CD4-positive, alpha-beta T cell treated with Interleukin-15 for 1 hour (primary cell): ENCODE data around the gene PDZD11.
"Not testable (repeated sequence)": the region's sequence is repeated elsewhere in the genome, so short reads cannot be mapped to it uniquely, and the experiment has no call there.

Experiments used
- DNase-seq: peaks from one replicate; pipeline ENCODE4 v3.0.0-alpha.2; 2020

PDZD11 gene

DNA sequence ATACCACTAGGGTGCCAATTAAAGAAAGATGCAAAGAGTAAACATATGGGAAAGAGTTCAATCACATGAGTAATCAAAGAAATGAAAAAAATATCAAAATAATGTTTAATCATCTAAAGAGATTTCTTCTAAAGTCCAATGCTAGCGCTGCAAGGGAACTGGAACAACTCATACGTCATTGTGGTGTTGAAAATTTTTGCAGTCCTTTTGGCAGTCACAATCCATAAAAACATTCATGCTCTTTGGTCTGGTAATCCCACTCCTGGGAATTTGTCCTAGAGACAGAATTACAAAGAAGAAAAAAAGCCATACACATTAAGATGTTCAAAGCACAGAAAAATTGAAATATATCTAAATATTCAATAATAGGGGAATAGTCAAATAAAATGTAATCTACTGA lies 34.3 kb downstream of the PDZD11 start:
- DNase-seq = no peak

GRCh38 chrX:70254909-70255308 lies 34.8 kb downstream of the PDZD11 start:
- no peak for DNase-seq

DNA sequence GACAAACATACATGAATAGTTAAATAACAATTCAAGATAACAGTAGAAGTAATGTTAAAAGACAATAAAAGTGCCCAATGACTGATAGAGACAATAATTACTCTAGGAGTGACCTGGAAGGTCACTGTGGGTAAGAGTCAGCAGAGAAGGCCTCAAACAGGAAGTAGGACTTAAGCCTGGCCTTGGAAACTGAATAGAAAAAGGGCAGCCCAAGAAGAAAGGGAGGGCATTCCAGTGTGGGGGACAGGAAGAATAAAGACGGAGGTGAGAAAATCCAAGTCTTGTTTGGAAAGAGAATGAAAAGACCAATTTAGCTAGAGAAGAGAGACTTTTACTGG lies 35.7 kb downstream of the PDZD11 start:
- DNase-seq = no peak

DNA sequence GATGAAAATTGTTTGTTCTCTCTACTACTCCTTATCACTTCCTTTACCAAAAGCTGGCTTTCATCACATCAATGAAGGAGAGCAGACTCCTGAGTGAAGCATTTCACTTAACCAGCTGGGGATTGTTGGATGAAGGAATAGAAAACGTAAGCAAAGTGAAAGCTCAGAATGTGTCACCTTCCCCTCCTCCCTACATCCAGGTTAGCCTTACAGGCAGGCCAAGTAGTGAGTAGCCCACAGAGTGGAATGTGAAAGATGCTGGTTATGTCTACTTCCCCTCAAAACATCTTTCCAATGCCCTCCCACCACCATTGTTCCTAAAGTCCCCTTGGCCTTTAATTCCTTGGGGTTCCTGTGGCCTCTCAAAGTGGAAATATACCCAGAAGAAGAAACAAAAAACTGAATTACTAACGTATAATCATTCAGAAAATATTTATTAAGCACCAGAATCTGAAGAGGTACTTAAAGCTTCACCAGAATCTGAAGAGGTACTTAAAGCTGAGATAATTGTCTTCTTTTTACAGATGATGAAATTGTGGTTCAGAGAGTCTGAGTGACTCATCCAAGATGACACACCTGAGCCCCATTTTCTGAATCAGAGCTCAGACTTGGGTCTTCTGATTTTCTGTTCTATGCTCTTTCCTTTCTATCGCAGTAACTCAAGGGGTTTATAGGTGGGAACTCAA lies 36.2 kb downstream of the PDZD11 start:
- DNase-seq = no peak

- DNase-seq = no peak
Observed at GRCh38 chrX:70252491-70252890, 37.2 kb downstream of the PDZD11 start.

- no peak for DNase-seq
Observed at GRCh38 chrX:70247252-70247651, 42.5 kb downstream of the PDZD11 start.

GRCh38 chrX:70244881-70245280 lies 44.8 kb downstream of the PDZD11 start:
- no peak for DNase-seq

- not testable (repeated sequence) for DNase-seq
Observed at GRCh38 chrX:70243601-70244000, 46.1 kb downstream of the PDZD11 start.

DNA sequence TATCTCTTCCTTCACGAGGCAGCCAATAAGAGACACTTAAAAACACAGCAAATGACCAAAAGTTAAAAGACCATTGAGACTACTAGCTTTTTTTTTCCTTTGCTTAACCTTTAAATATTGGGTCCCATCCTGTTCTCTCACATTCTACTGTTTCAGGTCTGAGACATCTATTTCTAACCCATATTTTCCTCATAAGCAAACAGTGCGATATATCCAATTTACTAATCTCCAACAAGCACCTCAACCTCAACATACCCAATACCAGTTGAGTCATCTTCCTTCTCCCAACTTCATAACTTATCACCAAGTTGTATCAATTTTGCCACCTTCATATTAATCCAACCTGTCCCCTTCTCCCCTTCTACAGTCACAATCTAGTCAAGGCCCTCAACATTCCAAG lies 48.2 kb downstream of the PDZD11 start:
- no peak for DNase-seq

- no peak for DNase-seq
Observed at GRCh38 chrX:70240751-70241150, 49.0 kb downstream of the PDZD11 start.
